GM19452 (cell line): Measurements from ENCODE around the gene SLC16A12.
"Not testable (repeated sequence)": the region's sequence is repeated elsewhere in the genome, so short reads cannot be mapped to it uniquely, and the experiment has no call there.

Experiments
- ATAC-seq: cut with Tn5 transposase; IDR thresholded peaks from one replicate; pipeline ENCODE4 v1.9.1; 2021; ENCODE audit not compliant: unreplicated experiment

SLC16A12 gene

GRCh38 chr10:89475591-89475998 is 59.8 kb downstream of the SLC16A12 start:
- ATAC-seq: no peak

DNA sequence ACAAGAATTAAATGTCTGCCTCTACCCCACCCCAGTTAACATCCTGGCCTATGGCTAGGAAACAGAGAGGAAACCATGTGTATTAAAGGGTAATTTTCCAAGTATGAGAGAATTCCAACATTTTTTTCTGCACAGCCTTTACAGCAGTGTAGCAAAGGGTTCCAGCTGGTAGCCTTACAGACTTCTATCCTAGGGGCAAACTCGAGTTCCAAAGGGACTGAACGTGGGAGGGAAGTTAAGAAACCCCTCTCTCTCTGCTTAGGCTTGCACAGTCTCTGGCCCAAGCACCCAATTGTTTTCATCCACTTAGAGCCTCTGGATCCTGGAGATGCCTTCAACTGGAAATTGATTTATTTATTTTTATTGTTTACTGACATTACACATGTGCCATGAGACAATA is 60.3 kb downstream of the SLC16A12 start:
- ATAC-seq: no peak

DNA sequence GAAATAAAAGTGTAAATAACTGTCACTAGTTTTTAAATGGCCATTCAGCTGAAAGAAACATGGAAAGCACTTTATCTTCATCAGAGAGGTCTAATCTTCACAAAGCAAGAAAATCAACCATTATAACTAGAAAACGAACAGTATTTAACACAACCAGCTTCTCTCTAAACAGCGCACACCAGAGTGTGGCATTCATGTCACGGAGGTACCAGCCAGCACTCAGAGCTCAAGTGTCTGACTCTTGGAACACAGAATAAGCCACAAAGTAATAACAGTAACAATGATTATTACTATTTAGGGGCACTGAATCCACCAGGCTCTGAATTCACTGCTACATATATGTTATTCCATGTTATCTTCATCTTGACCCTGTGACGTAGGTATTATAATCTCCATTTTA is 60.9 kb downstream of the SLC16A12 start:
- no peak for ATAC-seq

GRCh38 chr10:89471110-89471809 is 64.1 kb downstream of the SLC16A12 start:
- ATAC-seq: no peak

DNA sequence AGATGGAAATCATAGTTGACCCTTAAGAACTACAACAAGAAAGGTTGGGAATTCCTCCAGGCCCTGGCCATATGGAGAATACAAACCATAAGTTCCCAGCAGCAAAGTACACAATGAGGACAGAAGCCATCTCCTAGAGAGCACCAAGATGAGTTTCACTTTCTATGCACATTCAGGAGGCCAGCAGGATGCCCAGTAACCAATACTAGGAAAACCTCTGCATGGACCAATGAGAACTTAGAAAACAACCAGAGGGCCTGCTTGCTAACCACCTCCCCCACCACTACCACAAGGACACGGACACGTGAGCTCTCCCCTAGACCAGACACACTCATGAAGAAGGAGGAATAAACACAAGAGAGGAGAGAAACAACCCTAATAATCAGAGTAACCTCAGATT is 64.8 kb downstream of the SLC16A12 start:
- ATAC-seq: no peak

DNA sequence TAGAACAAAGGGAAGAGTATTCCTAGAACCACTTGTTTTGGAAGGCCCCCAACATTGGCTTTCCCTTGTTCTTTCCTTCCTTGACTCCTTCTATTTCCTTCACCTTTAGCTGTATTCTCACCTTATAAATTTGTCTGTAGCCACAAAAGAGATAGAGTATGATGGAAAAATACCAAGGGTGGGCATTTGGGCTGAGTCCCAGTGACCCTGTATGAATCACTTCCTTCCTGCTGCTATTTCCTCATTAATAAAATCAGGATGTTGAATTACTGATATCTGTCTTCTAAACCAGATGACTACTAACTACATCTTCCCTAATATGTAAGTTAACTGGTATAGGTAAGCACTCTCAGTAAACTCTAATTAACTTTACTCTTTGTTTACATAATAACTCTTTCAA is 65.9 kb downstream of the SLC16A12 start:
- ATAC-seq: no peak

DNA sequence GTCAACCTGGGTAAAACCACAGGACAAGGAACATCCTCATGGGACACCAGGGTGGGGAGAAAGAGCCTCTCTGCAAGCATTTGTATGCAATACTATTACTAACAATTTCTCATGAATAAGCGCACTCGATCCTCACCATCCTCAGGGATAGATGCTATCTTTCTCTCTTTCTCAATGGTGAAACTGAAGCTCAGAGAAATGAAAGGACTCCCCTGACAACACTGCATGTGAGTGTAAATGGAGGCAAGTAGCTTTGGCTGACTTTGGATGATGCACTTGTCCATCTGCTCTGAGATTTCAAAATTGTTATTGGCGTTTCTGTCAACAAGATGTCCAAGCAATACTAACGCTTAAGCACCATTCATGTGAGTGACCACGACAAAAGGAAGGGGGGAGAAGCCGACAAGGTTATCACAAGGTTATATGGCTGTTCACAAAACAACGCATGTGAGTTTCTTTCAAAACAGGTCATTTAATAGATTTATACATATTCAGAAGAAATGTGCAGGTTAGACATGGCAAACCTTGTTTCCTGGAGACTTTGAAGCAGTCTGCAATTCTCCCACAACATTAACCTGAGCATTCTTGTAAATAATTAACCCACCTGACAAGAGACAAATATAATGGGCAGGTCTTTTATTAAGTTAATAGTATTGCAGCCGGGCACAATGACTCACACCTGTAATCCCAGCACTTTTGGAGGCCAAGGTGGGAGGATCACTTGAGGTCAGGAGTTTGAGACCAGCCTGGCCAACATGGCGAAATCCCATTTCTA is 67.0 kb downstream of the SLC16A12 start:
- no peak for ATAC-seq

GRCh38 chr10:89466599-89467035 is 68.8 kb downstream of the SLC16A12 start:
- no peak for ATAC-seq

GRCh38 chr10:89465196-89465595 is 70.2 kb downstream of the SLC16A12 start:
- no peak for ATAC-seq

DNA sequence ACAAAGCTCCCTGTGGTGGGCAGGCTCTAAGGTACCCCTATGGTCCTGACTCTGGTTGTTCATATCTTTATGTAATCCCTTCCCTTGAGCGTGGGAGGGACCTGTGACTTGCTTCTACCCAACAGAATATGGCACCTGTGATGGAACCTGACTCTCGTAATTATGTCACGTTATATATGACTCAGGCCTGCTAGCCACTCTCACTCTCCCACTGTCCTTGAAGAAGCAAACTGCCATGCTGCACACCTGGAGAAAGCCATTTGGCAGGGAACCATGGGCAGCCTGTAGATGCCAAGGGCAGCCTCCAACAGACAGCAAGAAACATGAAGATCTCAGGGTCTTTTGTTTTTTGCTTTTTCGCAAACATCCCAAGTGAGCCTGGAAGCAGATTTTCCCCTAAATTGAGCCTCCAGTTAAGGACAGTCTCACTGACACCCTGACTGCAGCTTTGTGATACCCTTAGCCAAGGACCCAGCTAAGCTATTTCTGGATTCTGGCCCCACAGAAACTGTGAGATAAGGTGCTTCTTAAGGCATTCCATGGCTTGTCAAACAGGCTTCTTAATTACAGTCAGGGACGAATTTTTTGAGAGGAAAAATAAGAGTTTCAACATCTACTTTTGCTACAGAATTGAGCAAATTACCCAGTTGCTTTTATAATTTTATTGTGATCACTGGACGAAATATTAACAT is 71.4 kb downstream of the SLC16A12 start:
- no peak for ATAC-seq

- ATAC-seq: no peak
Observed at GRCh38 chr10:89458784-89459183, 76.6 kb downstream of the SLC16A12 start.

DNA sequence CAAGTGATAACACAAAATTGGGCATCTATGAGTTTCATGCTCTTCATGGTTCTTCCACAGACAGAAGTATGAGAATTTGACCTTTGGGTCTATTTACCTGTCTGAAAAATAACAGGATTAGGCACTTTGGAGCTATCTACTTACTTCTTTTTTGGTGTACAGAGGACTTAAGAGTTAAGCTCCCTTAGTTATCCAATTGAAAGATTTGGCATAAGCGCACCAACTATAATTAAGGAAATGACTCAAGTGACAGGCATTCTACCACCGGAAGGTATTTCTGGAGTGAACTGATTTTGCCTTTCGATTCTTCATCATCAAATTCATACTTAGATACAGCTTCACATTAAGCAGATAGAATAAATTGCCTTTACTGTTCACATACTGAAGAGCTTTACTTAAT is 77.1 kb downstream of the SLC16A12 start:
- no peak for ATAC-seq

- ATAC-seq: no peak
Observed at GRCh38 chr10:89454561-89455347, 80.6 kb downstream of the SLC16A12 start.

GRCh38 chr10:89452193-89452592 is 83.2 kb downstream of the SLC16A12 start:
- ATAC-seq: no peak

GRCh38 chr10:89450901-89451300 is 84.5 kb downstream of the SLC16A12 start:
- no peak for ATAC-seq

DNA sequence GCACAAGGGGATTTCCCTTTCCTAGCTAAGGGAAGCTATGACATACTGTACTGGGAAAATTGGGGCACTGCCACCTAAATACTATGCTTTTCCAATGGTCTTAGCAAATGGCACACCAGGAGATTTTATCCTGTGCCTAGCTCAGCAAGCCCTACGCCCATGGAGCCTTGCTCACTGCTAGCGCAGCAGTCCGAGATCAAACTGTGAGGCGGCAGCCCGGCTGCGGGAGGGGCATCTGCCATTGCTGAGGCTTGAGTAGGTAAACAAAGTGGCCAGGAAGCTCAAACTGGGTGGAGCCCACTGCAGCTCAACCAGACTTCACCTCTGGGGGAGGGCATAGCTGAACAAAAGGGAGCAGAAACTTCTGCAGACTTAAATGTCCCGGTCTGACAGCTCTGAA is 90.6 kb downstream of the SLC16A12 start:
- not testable (repeated sequence) for ATAC-seq

DNA sequence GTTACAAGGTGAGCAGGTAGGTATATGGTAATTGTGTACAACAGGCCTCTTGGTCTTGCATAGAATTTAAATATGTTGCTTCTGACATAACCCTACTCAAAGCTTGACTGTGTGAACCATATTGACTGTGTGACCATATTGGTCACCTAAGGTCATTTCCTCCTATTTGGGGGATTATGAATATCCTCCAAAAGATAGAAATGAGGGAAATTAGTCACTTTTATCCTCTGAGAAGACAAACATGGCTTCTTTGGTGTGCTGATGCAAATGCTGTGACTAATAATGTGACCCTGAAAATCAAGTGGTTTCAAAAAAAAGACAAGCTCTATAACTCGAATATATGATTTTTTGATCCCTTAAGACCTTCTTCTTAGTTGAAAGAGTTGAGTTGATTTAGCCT is 93.1 kb downstream of the SLC16A12 start:
- no peak for ATAC-seq

GRCh38 chr10:89440226-89441009 is 95.0 kb downstream of the SLC16A12 start:
- ATAC-seq: no peak

DNA sequence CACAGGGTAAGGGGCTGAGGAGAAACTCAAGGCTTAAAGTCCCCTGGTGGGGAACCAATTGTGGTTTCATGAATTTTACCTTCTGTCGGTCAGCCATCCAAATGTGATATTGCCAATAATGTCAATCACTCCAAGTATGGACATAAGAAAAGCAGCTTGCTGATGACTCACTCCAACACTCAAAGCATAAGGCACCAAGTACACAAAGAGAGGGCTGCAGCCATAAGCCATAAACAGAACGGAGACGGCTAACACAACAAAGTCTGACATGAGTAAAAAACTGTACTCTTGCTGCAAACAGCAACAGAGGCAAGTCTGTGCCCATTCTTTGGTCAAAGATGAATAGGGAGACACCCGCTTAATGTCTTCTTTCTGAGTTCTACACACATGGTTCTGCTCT is 96.9 kb downstream of the SLC16A12 start:
- no peak for ATAC-seq

GRCh38 chr10:89431977-89432376 is 103.4 kb downstream of the SLC16A12 start:
- ATAC-seq: no peak
